Measurements from ENCODE around the gene FTCDNL1. TPM values are rescaled to one million over a fixed set of nuclear protein-coding genes. Genes with fewer than 3 reads are reported as not detected.

FTCDNL1 gene
- total RNA-seq, 1 donor from 2014 or later = 3.4 TPM

GRCh38 chr2:199806179-199806578 lies 44.8 kb downstream of the FTCDNL1 start:
- no peak overlapping the region for H3K27ac ChIP-seq
- no peak for TF ChIP-seq CTCF (IDR thresholded peaks at IDR 0.05)
- H3K9me3 ChIP-seq = no peaks in the 10 kb centered on the region
- no peaks in the 10 kb centered on the region for H3K27me3 ChIP-seq
- H3K36me3 ChIP-seq = no peaks in the 10 kb centered on the region
- intact Hi-C loops (cut with DNase I) = no loop called here
- H3K4me1 ChIP-seq = no peaks in the 10 kb centered on the region
- no peak for DNase-seq (ENCODE audit: low spot score in 2 of 2)
- no peak overlapping the region for H3K4me3 ChIP-seq

- no peaks in the 10 kb centered on the region for H3K27me3 ChIP-seq
- no peak for TF ChIP-seq CTCF (IDR thresholded peaks at IDR 0.05)
- H3K4me3 ChIP-seq = no peak overlapping the region
- H3K9me3 ChIP-seq = no peaks in the 10 kb centered on the region
- no peak overlapping the region for H3K27ac ChIP-seq
- DNase-seq (ENCODE audit: low spot score in 2 of 2) = no peak
- H3K36me3 ChIP-seq = no peaks in the 10 kb centered on the region
- intact Hi-C loops (cut with DNase I) = no loop called here
- no peaks in the 10 kb centered on the region for H3K4me1 ChIP-seq
Measured at GRCh38 chr2:199804831-199805230, 46.2 kb downstream of the FTCDNL1 start.

GRCh38 chr2:199798831-199799580 lies 52.0 kb downstream of the FTCDNL1 start:
- intact Hi-C loops (cut with DNase I) = no loop called here
- DNase-seq (ENCODE audit: low spot score in 2 of 2) = no peak
- TF ChIP-seq CTCF (IDR thresholded peaks at IDR 0.05) = no peak
- Histone ChIP-seq H3K36me3 (no peaks in the 10 kb centered on the region), H3K4me1 (peaks cover 0 to 2% of the 10 kb centered on the region in 2 donors), H3K4me3 (no peak overlapping the region), H3K27ac (no peak overlapping the region), H3K27me3 (no peaks in the 10 kb centered on the region), H3K9me3 (no peaks in the 10 kb centered on the region)

GRCh38 chr2:199797431-199798403 lies 53.3 kb downstream of the FTCDNL1 start:
- TF ChIP-seq CTCF (IDR thresholded peaks at IDR 0.05) = no peak
- intact Hi-C loops (cut with DNase I) = no loop called here
- Histone ChIP-seq H3K9me3 (no peaks in the 10 kb centered on the region), H3K4me1 (peaks cover 0 to 2% of the 10 kb centered on the region in 2 donors), H3K27ac (no peak overlapping the region), H3K36me3 (no peaks in the 10 kb centered on the region), H3K4me3 (no peak overlapping the region), H3K27me3 (no peaks in the 10 kb centered on the region)
- no peak for DNase-seq (ENCODE audit: low spot score in 2 of 2)

GRCh38 chr2:199792381-199792780 lies 58.6 kb downstream of the FTCDNL1 start:
- intact Hi-C loops (cut with DNase I) = no loop called here
- Histone ChIP-seq H3K4me3 (no peak overlapping the region), H3K36me3 (no peaks in the 10 kb centered on the region), H3K27me3 (no peaks in the 10 kb centered on the region), H3K9me3 (no peaks in the 10 kb centered on the region), H3K27ac (no peak overlapping the region), H3K4me1 (no peaks in the 10 kb centered on the region)
- DNase-seq (ENCODE audit: low spot score in 2 of 2) = no peak
- TF ChIP-seq CTCF (IDR thresholded peaks at IDR 0.05) = no peak

Data from ascending aorta (tissue), 2 donors.